Naive B cell (primary cell): ENCODE results near the gene ADA. TPM values are rescaled to one million over a fixed set of nuclear protein-coding genes. Genes with fewer than 3 reads are reported as not detected.
"Not testable (repeated sequence)": the region's sequence is repeated elsewhere in the genome, so short reads cannot be mapped to it uniquely, and the experiment has no call there.

Experiments
- ATAC-seq, 2 donors: fragments of 150-1000 bp; cut with Tn5 transposase; 2 replicates each; pipeline ENCODE4 v1.10.0; 2021; ENCODE audit warnings: low read depth in 2 of 2, mild to moderate bottlenecking in 2 of 2, moderate library complexity in 2 of 2
- DNase-seq: peaks from one replicate; pipeline ENCODE4 v3.0.0; 2022
- H3K27ac Mint-ChIP-seq, 6 donors: one replicate each; pipeline ENCODE4 v1.8.0; 2020 to 2022; ENCODE audit warnings: mild to moderate bottlenecking in 6 of 6, mixed read lengths in 6 of 6, moderate library complexity in 5 of 6, inconsistent platforms in 2 of 6
- H3K27me3 Mint-ChIP-seq, 3 donors: one replicate each; pipeline ENCODE4 v1.8.0; 2021 to 2022; ENCODE audit warnings: mixed read lengths in 3 of 3, mild to moderate bottlenecking in 1 of 3
- H3K36me3 Mint-ChIP-seq, 2 donors: one replicate each; pipeline ENCODE4 v1.8.0; 2020 to 2022; ENCODE audit warnings: mixed read lengths in 2 of 2, inconsistent platforms in 1 of 2, mild to moderate bottlenecking in 1 of 2
- H3K4me1 Mint-ChIP-seq, 3 donors: one replicate each; pipeline ENCODE4 v1.8.0; 2020 to 2022; ENCODE audit warnings: mixed read lengths in 3 of 3, inconsistent platforms in 1 of 3, mild to moderate bottlenecking in 1 of 3, moderate library complexity in 1 of 3
- H3K4me3 Mint-ChIP-seq, 8 donors: one replicate each; pipeline ENCODE4 v1.8.0; 2020 to 2022; ENCODE audit warnings: mild to moderate bottlenecking in 8 of 8, mixed read lengths in 8 of 8, moderate library complexity in 8 of 8, inconsistent platforms in 2 of 8
- H3K9me3 Mint-ChIP-seq, 7 donors: one replicate each; pipeline ENCODE4 v1.8.0; 2020 to 2022; ENCODE audit warnings: mixed read lengths in 7 of 7, mild to moderate bottlenecking in 5 of 7, inconsistent platforms in 2 of 7, moderate library complexity in 1 of 7
- polyA plus RNA-seq, 6 donors: library from polyadenylated mRNA; unstranded; fragments of 300-500 nt; fragmentation: Illumina TruSeq; gene quantifications; one replicate each; pipeline ENCODE4 v1.2.3, GENCODE V29; 2021; ENCODE audit warnings: low read depth in 6 of 6

The ADA gene
- 1 to 10 TPM; 1.7 to 7.6 (median 4.6) TPM for polyA plus RNA-seq

DNA sequence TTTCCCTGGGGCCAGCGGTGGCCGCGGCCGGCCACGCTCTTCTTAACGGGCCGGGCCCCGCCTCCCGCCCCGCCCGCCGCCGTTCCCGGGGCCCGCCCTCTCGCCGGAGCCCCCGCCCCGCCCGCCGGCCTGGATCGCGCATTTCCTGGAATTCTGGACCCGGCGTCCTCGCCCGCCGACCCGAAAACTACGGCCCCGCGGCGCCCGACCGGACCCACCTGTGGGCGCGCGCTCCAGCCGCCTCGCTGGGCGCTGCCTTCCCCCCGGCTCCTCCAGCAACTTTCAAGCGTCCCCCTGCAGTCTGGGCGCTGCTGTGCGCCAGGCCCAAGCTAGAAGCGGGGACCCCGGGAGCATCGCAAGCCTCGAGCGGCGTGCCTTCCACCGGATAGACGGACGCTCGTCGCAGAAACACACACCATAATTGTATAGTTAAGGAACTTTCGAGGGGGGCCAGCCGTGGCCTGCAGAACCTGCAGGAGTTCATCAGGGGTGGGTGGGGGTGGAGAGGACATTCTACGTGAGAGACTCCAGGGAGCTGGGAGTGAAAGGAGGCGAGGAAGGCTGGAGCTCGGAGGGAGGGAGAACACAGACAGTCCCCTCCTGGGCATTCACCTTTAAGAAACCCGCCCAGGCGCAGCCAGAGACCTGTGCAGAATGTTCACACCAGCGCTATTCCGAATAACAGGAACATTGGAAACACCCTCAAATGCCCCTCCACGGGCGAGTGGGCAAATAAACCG, at the start of gene ADA:
Gene ADA (minus strand): TSS at position 16 of the 740 bp plus-strand sequence. CDS start 92 bp downstream, outside the sequence.
- no peaks in the 10 kb centered on the region for H3K9me3 Mint-ChIP-seq
- peaks cover 18 to 39% (median 33%) of the 10 kb centered on the region in 3 donors for H3K4me1 Mint-ChIP-seq
- H3K36me3 Mint-ChIP-seq = no peaks in the 10 kb centered on the region
- peak within 1 kb of the TSS; percentile 16 to 93 (median 79) for H3K27ac Mint-ChIP-seq
- H3K27me3 Mint-ChIP-seq = no peaks in the 10 kb centered on the region
- DNase-seq (peak; percentile 39), ATAC-seq (peak; percentile 62 to 74)
- H3K4me3 Mint-ChIP-seq = peak within 1 kb of the TSS; percentile 79 to 94 (median 88)

DNA sequence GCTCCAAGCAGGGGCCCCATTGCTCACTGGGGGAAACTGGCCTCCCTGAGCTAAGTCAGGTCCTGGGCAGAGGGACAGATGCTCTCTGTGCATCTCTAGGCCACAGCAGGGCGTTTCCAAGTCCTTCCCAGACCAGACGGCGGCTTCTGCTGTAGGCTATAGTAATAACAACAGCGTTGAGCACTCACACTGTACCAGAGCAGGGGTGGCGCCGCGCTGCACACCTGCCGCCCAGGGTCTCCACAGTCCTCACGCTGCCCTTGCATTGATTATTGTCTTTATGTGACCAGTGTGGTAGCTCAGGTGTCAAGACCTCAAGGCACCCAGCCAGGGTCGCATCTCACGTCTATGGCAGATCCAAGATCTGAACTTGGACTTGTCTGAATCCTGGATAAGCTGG, 48.8 kb upstream of the ADA start:
- H3K36me3 Mint-ChIP-seq = no peaks in the 10 kb centered on the region
- peaks cover 0 to 8% (median 0%) of the 10 kb centered on the region in 3 donors for H3K27me3 Mint-ChIP-seq
- ATAC-seq (no peak), DNase-seq (no peak)
- H3K9me3 Mint-ChIP-seq = no peaks in the 10 kb centered on the region
- peak overlapping the region in 1 of 8 donors; percentile 66 for H3K4me3 Mint-ChIP-seq
- H3K27ac Mint-ChIP-seq = peak overlapping the region in 1 of 6 donors; percentile 84
- H3K4me1 Mint-ChIP-seq = peaks cover 0 to 12% (median 0%) of the 10 kb centered on the region in 3 donors

DNA sequence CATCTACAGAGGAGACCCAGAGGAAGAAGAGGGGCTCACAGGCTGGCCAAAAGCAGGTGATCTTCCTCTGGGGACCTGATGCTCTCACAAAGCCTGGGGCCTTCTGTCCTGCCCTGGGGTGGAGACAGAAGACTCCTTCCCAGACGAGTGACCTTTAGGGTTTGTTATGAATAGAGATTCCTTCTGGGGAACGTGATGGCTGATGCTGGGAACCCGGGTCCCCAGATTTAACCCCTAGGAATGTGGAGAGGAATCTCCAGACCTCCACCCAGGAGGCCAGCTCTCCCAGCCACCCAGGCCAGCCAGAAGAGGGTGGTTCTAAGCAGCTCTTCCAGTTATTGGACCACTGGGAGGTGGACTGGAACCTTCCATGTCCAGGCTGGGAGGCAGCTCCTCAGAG, 46.9 kb upstream of the ADA start:
- Mint-ChIP-seq H3K9me3 (no peaks in the 10 kb centered on the region), H3K27me3 (peaks cover 0 to 4% (median 0%) of the 10 kb centered on the region in 3 donors), H3K36me3 (no peaks in the 10 kb centered on the region), H3K27ac (no peak overlapping the region), H3K4me1 (peaks cover 0 to 10% (median 0%) of the 10 kb centered on the region in 3 donors), H3K4me3 (no peak overlapping the region)
- DNase-seq (no peak), ATAC-seq (no peak)

DNA sequence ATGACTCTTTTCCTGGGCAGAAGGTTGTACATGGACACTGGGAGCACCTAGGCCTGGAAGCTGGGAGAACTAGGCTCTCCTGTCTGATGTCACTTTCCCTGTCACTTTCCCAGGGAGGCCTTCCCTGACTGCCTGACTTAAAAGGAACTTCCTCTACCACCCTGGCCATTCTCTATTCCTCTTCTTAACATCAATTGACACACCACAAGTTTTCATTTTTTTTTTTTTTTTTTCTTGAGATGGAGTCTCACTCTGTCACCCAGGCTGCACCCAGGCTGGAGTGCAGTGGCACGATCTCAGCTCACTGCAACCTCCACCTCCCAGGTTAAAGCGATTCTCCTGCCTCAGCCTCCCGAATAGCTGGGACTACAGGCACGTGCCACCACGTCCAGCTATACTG, 45.5 kb upstream of the ADA start:
- H3K27me3 Mint-ChIP-seq, H3K36me3 Mint-ChIP-seq, H3K4me1 Mint-ChIP-seq, ATAC-seq, H3K9me3 Mint-ChIP-seq, DNase-seq: not testable (repeated sequence)
- Mint-ChIP-seq H3K27ac (peak overlapping the region in 1 of 6 donors; percentile 56), H3K4me3 (peak overlapping the region in 2 of 8 donors; percentile 41)

DNA sequence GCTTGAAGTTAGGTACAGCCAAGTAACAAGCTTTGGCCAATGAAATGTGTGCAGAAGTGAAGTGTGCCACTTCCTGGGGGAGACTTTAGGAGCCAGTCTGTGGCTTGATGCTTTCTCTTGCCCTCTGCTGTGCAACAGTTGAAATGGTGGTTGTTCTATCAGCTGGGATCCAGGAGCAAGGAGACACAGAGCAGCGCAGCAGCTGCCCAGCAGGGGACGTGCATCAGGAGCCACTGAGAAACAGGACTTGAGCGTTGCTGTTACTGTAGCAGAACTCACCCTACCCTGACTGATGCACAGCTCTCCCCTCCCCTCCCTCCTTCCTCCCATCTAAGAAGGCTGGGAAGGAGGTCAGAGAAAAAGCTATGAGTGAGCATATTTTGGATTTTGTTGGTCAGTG, 44.8 kb upstream of the ADA start:
- Mint-ChIP-seq H3K36me3 (no peaks in the 10 kb centered on the region), H3K4me1 (no peaks in the 10 kb centered on the region), H3K27me3 (no peaks in the 10 kb centered on the region), H3K27ac (no peak overlapping the region), H3K9me3 (peaks cover 0 to 7% (median 0%) of the 10 kb centered on the region in 7 donors), H3K4me3 (no peak overlapping the region)
- ATAC-seq (no peak), DNase-seq (no peak)

DNA sequence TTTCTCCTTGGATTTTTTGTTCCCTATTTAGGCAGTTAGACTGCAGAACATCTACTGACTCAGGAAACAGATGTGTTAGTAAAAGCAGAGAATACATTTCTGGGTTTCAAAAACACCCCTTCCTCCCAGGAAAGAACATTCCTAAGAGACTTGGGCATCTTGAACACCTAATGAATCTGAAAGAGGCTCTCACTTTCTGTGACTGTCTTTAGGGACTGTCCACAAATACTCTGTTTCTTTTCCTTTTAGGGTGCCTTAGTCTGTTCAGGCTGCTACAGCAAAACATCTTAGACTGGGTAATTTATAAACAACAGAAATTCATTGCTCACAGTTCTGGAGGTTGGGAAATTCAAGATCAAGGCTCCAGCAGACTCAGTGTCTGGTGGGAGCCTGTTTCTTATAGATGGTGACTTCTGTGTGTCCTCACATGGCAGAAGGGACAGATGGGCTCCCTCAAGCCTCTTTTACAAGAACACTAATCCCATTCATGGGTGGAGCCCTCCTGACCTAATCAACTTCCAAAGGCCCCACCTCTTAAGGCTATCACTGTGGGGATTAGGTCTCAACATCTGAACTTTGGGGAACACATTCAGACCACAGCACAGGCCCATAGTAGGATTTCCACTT, 44.3 kb upstream of the ADA start:
- no peak overlapping the region for H3K4me3 Mint-ChIP-seq
- no peak for ATAC-seq
- DNase-seq = no peak
- H3K27me3 Mint-ChIP-seq = no peaks in the 10 kb centered on the region
- no peaks in the 10 kb centered on the region for H3K36me3 Mint-ChIP-seq
- no peaks in the 10 kb centered on the region for H3K4me1 Mint-ChIP-seq
- H3K9me3 Mint-ChIP-seq = peaks cover 0 to 7% (median 0%) of the 10 kb centered on the region in 7 donors
- peak overlapping the region in 1 of 6 donors; percentile 69 for H3K27ac Mint-ChIP-seq

DNA sequence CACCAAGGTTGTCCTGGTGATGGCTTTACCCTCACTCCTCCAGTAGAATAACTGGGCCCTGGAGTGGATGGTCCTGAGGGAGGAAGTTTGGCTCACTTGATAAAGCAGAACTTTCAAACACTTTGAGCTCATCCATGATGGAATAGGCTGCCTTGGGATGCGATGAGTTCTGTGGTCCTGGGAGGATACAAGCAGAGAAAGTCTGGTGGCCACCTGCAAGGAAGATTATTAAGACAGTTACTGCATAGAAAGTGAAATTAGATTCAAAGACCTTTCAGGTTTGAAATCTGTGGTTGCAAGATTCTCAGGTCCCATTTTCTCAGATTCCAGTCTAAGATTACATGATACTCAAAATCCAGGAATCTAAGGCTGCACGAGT, 43.8 kb upstream of the ADA start:
- no peak overlapping the region for H3K4me3 Mint-ChIP-seq
- H3K27me3 Mint-ChIP-seq = no peaks in the 10 kb centered on the region
- no peak for ATAC-seq
- H3K9me3 Mint-ChIP-seq = peaks cover 0 to 7% (median 0%) of the 10 kb centered on the region in 7 donors
- H3K27ac Mint-ChIP-seq = no peak overlapping the region
- no peaks in the 10 kb centered on the region for H3K36me3 Mint-ChIP-seq
- DNase-seq = no peak
- no peaks in the 10 kb centered on the region for H3K4me1 Mint-ChIP-seq

DNA sequence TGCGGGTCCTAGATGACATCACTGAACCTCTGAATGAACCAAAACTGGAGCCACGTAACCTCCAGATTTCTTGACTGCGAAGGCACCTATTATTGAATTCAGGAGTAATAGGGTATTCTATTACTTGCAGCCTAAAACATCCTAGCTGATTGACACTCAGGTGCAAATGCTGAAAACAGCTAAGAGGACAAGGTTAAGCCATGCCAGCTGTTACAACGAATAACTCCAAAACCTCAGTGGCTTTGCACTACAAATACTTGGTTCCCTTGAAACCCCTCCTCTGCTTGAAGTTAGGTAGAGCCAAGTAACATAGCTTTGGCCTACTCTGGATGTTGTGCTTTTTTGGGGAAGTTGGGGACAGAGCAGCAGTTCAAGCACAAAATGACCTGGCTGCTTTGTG, 42.7 kb upstream of the ADA start:
- Mint-ChIP-seq H3K4me1 (no peaks in the 10 kb centered on the region), H3K9me3 (peaks cover 0 to 7% (median 0%) of the 10 kb centered on the region in 7 donors), H3K36me3 (no peaks in the 10 kb centered on the region), H3K4me3 (no peak overlapping the region), H3K27ac (no peak overlapping the region), H3K27me3 (no peaks in the 10 kb centered on the region)
- no peak for ATAC-seq
- DNase-seq = no peak

DNA sequence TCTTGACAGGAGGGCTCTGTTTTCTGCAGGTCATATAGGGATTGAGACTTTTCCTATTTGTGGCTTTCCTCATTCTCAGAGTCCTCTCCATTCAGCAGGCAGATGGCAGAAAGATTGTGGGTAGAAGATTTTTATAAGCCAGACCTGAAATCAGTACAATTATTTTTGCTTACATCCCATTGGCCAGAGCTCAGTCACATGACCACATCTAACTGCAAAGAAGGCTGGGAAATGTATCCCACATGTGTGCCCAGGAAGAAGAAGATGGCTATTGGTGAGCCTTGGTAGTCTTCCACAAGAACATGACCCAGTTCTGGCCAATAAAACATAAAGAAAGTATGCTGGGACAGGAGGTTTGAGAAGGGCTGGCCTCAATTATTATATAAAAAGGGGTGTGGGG, 42.1 kb upstream of the ADA start:
- Mint-ChIP-seq H3K4me1 (no peaks in the 10 kb centered on the region), H3K36me3 (no peaks in the 10 kb centered on the region), H3K27ac (no peak overlapping the region), H3K9me3 (peaks cover 0 to 7% (median 0%) of the 10 kb centered on the region in 7 donors), H3K27me3 (no peaks in the 10 kb centered on the region), H3K4me3 (no peak overlapping the region)
- DNase-seq (no peak), ATAC-seq (no peak)

DNA sequence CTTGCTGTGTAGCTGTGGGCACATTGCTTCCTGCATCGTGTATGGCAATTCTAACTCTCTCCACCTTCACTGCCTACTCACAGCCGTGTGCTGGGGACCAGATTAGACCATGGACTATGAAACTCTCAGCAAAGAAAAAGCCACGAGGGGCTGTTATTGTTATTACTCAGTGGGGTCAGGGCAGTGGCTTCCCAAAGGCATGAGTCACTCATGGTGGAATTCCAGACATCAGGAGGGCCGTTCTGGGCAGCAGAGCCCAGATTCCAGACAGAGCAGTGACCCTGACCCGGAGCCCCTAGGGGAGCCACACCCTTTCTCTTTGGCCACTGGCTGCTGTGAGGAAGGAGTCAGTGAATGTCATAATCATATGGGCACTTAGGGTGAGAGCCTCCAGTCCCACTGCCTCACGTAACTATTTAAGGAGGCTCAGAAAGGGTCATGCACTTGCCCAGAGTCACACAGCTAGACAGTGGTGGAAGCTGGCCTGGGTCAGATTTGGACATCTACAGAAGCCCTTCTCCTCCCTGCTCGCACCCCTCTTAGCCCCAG, 41.5 kb upstream of the ADA start:
- no peaks in the 10 kb centered on the region for H3K36me3 Mint-ChIP-seq
- no peak overlapping the region for H3K4me3 Mint-ChIP-seq
- DNase-seq = no peak
- no peak overlapping the region for H3K27ac Mint-ChIP-seq
- no peaks in the 10 kb centered on the region for H3K4me1 Mint-ChIP-seq
- peaks cover 0 to 7% (median 0%) of the 10 kb centered on the region in 7 donors for H3K9me3 Mint-ChIP-seq
- no peak for ATAC-seq
- H3K27me3 Mint-ChIP-seq = no peaks in the 10 kb centered on the region

DNA sequence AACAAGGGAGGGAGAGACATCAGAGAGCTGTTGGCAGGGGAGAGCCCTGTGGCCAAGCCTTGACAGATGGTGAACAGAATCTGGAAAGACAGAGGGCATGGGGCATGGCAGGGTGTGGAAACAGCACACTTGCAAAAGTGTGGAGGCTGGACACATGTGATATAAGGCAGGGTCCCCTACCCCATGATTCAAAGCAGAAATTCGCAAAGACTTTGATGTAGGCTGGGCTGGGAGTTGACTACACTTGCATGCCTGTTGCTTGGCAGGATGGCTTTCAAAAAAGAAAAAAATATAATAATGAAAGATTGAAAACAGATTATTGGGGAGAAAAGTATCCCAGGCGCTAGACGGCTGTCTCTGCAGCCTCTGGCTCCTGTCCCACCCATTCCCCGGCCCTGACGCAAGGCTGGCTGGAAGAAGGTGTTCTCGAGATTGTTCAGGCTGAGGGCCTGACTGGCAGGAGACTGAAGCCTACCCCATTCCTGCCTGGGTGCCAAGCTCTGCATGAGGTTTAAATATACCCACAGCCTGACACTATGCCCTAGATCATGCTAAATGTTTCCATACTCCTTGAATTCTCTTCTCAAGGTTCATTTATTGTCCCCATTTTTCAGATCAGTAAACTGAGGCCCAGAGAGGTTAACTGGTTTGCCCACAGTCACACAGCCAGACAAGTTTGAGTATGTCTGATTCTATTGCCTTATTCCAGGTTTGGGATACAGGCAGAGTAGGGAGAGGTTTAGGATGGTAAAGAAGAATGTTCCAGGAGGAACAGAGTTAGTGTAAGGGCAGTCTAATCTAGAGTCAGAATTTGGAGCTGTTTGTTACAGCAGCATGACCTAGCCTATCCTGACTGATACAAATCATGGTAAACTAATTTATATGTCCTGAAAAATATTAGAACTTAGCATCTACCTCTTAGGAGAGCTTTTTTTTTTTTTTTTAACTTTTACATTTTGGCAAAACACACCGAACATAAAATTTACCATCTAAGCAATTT, 40.2 kb upstream of the ADA start:
- no peaks in the 10 kb centered on the region for H3K27me3 Mint-ChIP-seq
- peak overlapping the region in 1 of 8 donors; percentile 63 for H3K4me3 Mint-ChIP-seq
- no peaks in the 10 kb centered on the region for H3K36me3 Mint-ChIP-seq
- no peak for ATAC-seq
- DNase-seq = no peak
- H3K4me1 Mint-ChIP-seq = no peaks in the 10 kb centered on the region
- peaks cover 0 to 7% (median 0%) of the 10 kb centered on the region in 7 donors for H3K9me3 Mint-ChIP-seq
- no peak overlapping the region for H3K27ac Mint-ChIP-seq

DNA sequence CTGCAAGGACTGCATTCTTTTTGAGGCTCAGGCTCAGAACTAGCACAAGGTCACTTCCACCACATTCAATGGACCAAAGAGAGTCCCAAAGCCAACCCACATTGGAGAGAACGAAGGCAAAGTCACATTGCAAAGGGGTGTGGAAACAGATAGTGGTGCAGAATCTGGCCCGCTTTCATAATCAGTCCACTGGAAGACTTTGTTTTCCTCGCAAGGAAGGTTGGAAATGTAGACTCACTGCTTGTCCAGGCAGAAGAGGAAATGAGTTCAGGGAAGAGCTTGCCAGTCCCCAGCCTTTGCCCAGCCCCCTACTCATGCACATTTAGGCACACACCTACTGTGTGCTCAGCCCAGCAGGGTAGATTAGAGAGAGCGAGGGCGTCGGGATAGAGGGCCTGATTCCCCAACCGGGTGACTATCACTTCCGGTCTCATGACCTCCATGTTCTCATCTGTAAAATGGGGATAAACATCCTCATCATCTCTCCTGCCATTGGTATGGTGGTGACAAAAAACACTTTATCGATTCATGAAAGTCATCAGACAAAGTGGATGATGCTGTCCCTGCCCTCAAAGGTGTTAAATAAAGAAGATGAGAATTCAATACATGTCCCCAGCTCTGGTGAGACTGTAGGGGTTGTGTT, 39.4 kb upstream of the ADA start:
- H3K27me3 Mint-ChIP-seq = no peaks in the 10 kb centered on the region
- no peak for DNase-seq
- ATAC-seq = no peak
- H3K9me3 Mint-ChIP-seq = peaks cover 0 to 7% (median 0%) of the 10 kb centered on the region in 7 donors
- H3K4me3 Mint-ChIP-seq = no peak overlapping the region
- no peak overlapping the region for H3K27ac Mint-ChIP-seq
- no peaks in the 10 kb centered on the region for H3K36me3 Mint-ChIP-seq
- H3K4me1 Mint-ChIP-seq = no peaks in the 10 kb centered on the region

DNA sequence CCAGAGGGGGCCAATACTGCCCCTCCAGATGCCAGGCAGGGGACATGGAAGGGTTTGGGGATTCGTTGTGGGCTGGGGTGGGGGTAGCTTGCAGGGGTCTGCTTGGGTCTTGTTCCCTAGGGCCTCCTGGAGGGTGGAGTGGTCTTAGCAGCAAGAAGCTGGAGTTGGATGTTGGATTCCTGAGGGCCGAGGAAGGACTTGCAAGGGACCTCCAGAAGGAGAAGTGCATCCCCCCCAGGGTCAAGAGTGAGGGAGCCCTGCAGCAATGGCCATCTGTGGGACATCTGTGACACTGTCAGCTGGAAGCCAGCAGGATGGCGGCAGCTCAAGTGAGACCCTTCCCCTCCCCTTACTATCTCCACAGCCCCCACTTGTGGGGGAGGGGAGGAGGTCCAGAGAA, 38.3 kb upstream of the ADA start:
- Mint-ChIP-seq H3K36me3 (no peaks in the 10 kb centered on the region), H3K9me3 (peaks cover 0 to 7% (median 0%) of the 10 kb centered on the region in 7 donors), H3K4me1 (peaks cover 5 to 7% (median 5%) of the 10 kb centered on the region in 3 donors), H3K27me3 (peaks cover 0 to 5% (median 4%) of the 10 kb centered on the region in 3 donors), H3K27ac (no peak overlapping the region), H3K4me3 (no peak overlapping the region)
- ATAC-seq (no peak), DNase-seq (no peak)
